Measurements from ENCODE around the gene BACH1.

GRCh38 chr21:29297483-29298347 lies 1.0 kb upstream of the BACH1 start:
- TF ChIP-seq POLR2A (IDR thresholded peaks at IDR 0.05) = no peak
- no peak for TF ChIP-seq POLR2AphosphoS5 (IDR thresholded peaks at IDR 0.05)
- no peak for TF ChIP-seq CTCF (IDR thresholded peaks at IDR 0.05)

Data from breast epithelium (tissue), 3 donors.